H1 (cell line): ENCODE results near the gene AKR1B1. TPM values are rescaled to one million over a fixed set of nuclear protein-coding genes. Genes with fewer than 3 reads are reported as not detected.

Source experiments
- PHF8 ChIP-seq: fragments of 200-600 bp; sonication (generic); conservative IDR thresholded peaks from 2 replicates; pipeline ENCODE4 v1.7.1; 2012; ENCODE audit warnings: low read depth, mild to moderate bottlenecking, inconsistent platforms, low read length, moderate library complexity
- YY1 ChIP-seq: IDR thresholded peaks from 2 replicates; pipeline ENCODE4 v1.6.1; 2011; ENCODE audit warnings: low read depth, mild to moderate bottlenecking, low read length
- polyA plus RNA-seq, 7 experiments: library from polyadenylated mRNA; depleted of rRNA in 3 of 7; stranded (reverse) in 5 of 7; unstranded in 2 of 7; fragments of >200 nt in 5 of 7; fragments of 200-250 nt in 2 of 7; gene quantifications; 1 replicate in 5 of 7; 2 replicates in 1 of 7; 4 replicates in 1 of 7; pipeline versions ENCODE4 v1.2.1 to v1.2.3, GENCODE V29; 2011 to 2013; ENCODE audit warnings: missing spikeins in 2 of 7, mixed read lengths in 2 of 7
- total RNA-seq: library from RNA; stranded (reverse); fragmentation: NEBNext Ultra II Directional; extraction: Animal tissue kit (Norgen Biotek cat#: 25700); gene quantifications from 2 replicates; pipeline ENCODE4 v1.2.1, GENCODE V29; 2021

The AKR1B1 gene
- total and polyA plus RNA-seq, 2 of the 8 experiments (the other 6 are each of a cell fraction or from before 2014, with no cell fraction given) = 195 to 273 TPM

GRCh38 chr7:134458806-134459698 lies at the start of gene AKR1B1 (continued):
- TF ChIP-seq YY1 (peak; percentile 49; the same call in 1 of the 2 replicates), PHF8 (peak; percentile 83)
